Neuronal stem cell (in vitro differentiated cells): ENCODE results near the gene MTMR6.

ENCODE experiments used
- DNase-seq: peaks from one replicate; pipeline ENCODE4 v3.0.0-alpha.2; 2013; ENCODE audit warnings: low spot score
- H2AFZ ChIP-seq: one replicate; pipeline ENCODE4 v1.6.1; 2013; ENCODE audit warnings: mild to moderate bottlenecking, low read length, inconsistent platforms
- H2AK5ac ChIP-seq: 2 replicates; pipeline ENCODE4 v1.6.1; 2013; ENCODE audit warnings: low read depth, mild to moderate bottlenecking, inconsistent platforms, low read length, moderate library complexity, mixed read lengths
- H2BK120ac ChIP-seq: 2 replicates; pipeline ENCODE4 v1.6.1; 2013; ENCODE audit warnings: low read depth, mild to moderate bottlenecking, inconsistent platforms, low read length, moderate library complexity, mixed read lengths
- H2BK12ac ChIP-seq: one replicate; pipeline ENCODE4 v1.6.1; 2013; ENCODE audit warnings: low read length, inconsistent platforms
- H2BK15ac ChIP-seq: 2 replicates; pipeline ENCODE4 v1.6.1; 2013; ENCODE audit warnings: mild to moderate bottlenecking, low read length, inconsistent platforms, mixed read lengths
- H2BK5ac ChIP-seq: one replicate; pipeline ENCODE4 v1.6.1; 2013; ENCODE audit warnings: inconsistent platforms, mild to moderate bottlenecking, low read length, moderate library complexity
- H3K14ac ChIP-seq: one replicate; pipeline ENCODE4 v1.6.1; 2013; ENCODE audit warnings: low read length, inconsistent platforms
- H3K18ac ChIP-seq: 2 replicates; pipeline ENCODE4 v1.6.1; 2013; ENCODE audit warnings: low read length, inconsistent platforms
- H3K23ac ChIP-seq: 2 replicates; pipeline ENCODE4 v1.6.1; 2013; ENCODE audit warnings: low read depth, mild to moderate bottlenecking, mixed read lengths, low read length, inconsistent platforms; ENCODE audit not compliant: poor library complexity
- H3K27ac ChIP-seq: replicated peaks from 3 replicates; pipeline ENCODE4 v1.5.1; 2013; ENCODE audit warnings: low read length, inconsistent platforms
- H3K27me3 ChIP-seq, 3 experiments: 2 replicates each; pipeline ENCODE4 v1.6.1; 2013; ENCODE audit warnings: low read length in 3 of 3, mild to moderate bottlenecking in 2 of 3, inconsistent platforms in 1 of 3, low read depth in 1 of 3, mixed read lengths in 1 of 3, moderate library complexity in 1 of 3; ENCODE audit not compliant: control insufficient read depth in 3 of 3, insufficient read depth in 3 of 3
- H3K36me3 ChIP-seq, 2 donors: replicated peaks in 1 of 2; 2 replicates each; pipeline ENCODE4 v1.6.1; 2013; ENCODE audit warnings: low read length in 2 of 2; ENCODE audit not compliant: control insufficient read depth in 2 of 2, insufficient read depth in 2 of 2
- H3K4ac ChIP-seq: 2 replicates; pipeline ENCODE4 v1.6.1; 2013; ENCODE audit warnings: inconsistent platforms, mild to moderate bottlenecking, low read length, moderate library complexity
- H3K4me1 ChIP-seq, 2 donors: 1 replicate in 1 of 2; 2 replicates in 1 of 2; pipeline ENCODE4 v1.6.1; 2013; ENCODE audit warnings: low read length in 2 of 2, low read depth in 1 of 2; ENCODE audit not compliant: control insufficient read depth in 2 of 2, insufficient read depth in 1 of 2
- H3K4me2 ChIP-seq: one replicate; pipeline ENCODE4 v1.6.1; 2013; ENCODE audit warnings: mild to moderate bottlenecking, low read length, inconsistent platforms; ENCODE audit not compliant: insufficient read depth, poor library complexity, severe bottlenecking
- H3K4me3 ChIP-seq, 2 donors: 2 replicates each; pipeline ENCODE4 v1.5.1; 2013; ENCODE audit warnings: low read length in 2 of 2, mild to moderate bottlenecking in 2 of 2, inconsistent platforms in 1 of 2, moderate library complexity in 1 of 2
- H3K79me1 ChIP-seq: one replicate; pipeline ENCODE4 v1.6.1; 2013; ENCODE audit warnings: low read depth, mild to moderate bottlenecking, inconsistent platforms, low read length, moderate library complexity
- H3K9ac ChIP-seq: one replicate; pipeline ENCODE4 v1.6.1; 2013; ENCODE audit warnings: mild to moderate bottlenecking, low read depth, low read length, inconsistent platforms; ENCODE audit not compliant: poor library complexity
- H3K9me3 ChIP-seq, 2 donors: replicated peaks in 1 of 2; 2 replicates each; pipeline versions ENCODE3 to v1.6.1; 2013; ENCODE audit warnings: low read length in 2 of 2, mild to moderate bottlenecking in 2 of 2, inconsistent platforms in 1 of 2, low read depth in 1 of 2, mixed read lengths in 1 of 2, moderate library complexity in 1 of 2; ENCODE audit not compliant: control insufficient read depth in 2 of 2, insufficient read depth in 1 of 2
- H4K8ac ChIP-seq: one replicate; pipeline ENCODE4 v1.6.1; 2013; ENCODE audit warnings: low read depth, mild to moderate bottlenecking, inconsistent platforms, low read length, moderate library complexity
- H4K91ac ChIP-seq: one replicate; pipeline ENCODE4 v1.6.1; 2013; ENCODE audit warnings: low read length, low read depth, mild to moderate bottlenecking, inconsistent platforms; ENCODE audit not compliant: poor library complexity
- WGBS, 2 donors: extraction: QIAGEN DNeasy Blood & Tissue Kit; methylation state at CpG; one replicate each; pipeline ENCODE4 v1.1.7; 2013; ENCODE audit warnings: missing lambda C conversion rate in 2 of 2, mixed read lengths in 1 of 2; ENCODE audit not compliant: insufficient read length in 2 of 2, insufficient replicate concordance in 1 of 2; ENCODE audit errors: extremely low coverage in 2 of 2; 5-methylcytosine and 5-hydroxymethylcytosine counted together

The MTMR6 gene

DNA sequence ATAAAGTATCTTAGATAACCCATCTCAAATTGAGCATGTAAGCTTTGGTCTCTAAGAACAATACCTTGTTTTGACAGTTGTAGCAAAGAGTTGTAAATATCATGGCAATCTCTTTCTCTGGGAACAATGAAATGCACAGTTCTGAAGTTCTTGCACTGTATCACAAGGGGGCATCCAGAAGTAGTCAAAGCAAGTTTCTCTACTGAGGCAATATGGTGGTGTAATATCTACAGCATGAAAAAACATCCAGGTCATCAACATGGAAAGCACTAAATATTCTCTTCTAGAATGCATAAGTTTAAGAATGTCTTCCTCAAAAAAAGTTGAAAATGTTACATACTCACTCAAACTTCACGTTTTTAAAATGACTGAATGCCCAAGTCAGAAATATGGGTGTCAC lies 19.6 kb downstream of the MTMR6 start:
- no peaks in the 10 kb centered on the region for H3K27me3 ChIP-seq
- H2BK12ac ChIP-seq, result no peak overlapping the region
- no peak overlapping the region for H2BK5ac ChIP-seq
- no peaks in the 10 kb centered on the region for H3K79me1 ChIP-seq
- no peak overlapping the region for H3K4me3 ChIP-seq
- H3K23ac ChIP-seq, result no peak overlapping the region
- H3K9ac ChIP-seq, result no peak overlapping the region
- H4K91ac ChIP-seq, result no peak overlapping the region
- no peak overlapping the region for H3K4ac ChIP-seq
- no peak for DNase-seq
- no peak overlapping the region for H3K27ac ChIP-seq
- no peak overlapping the region for H2BK120ac ChIP-seq
- no peak overlapping the region for H2AK5ac ChIP-seq
- H2AFZ ChIP-seq, result no peak overlapping the region
- H3K36me3 ChIP-seq, result peaks cover 8 to 68% of the 10 kb centered on the region in 2 donors
- H3K9me3 ChIP-seq, result peaks cover 0 to 2% of the 10 kb centered on the region in 2 donors
- no CpG with 5 or more reads among the region's 1 CpG for WGBS, 2 donors
- no peak overlapping the region for H3K4me2 ChIP-seq
- no peak overlapping the region for H3K18ac ChIP-seq
- peaks cover 0 to 4% of the 10 kb centered on the region in 2 donors for H3K4me1 ChIP-seq
- no peak overlapping the region for H4K8ac ChIP-seq
- H3K14ac ChIP-seq, result no peak overlapping the region
- H2BK15ac ChIP-seq, result no peak overlapping the region

- Histone ChIP-seq H3K14ac (no peak overlapping the region), H3K4ac (no peak overlapping the region), H3K4me1 (peaks cover 0 to 4% of the 10 kb centered on the region in 2 donors), H3K4me3 (no peak overlapping the region), H3K27me3 (no peaks in the 10 kb centered on the region), H3K9ac (no peak overlapping the region), H2BK15ac (no peak overlapping the region), H2BK120ac (no peak overlapping the region), H2AK5ac (no peak overlapping the region), H3K23ac (no peak overlapping the region), H2BK12ac (no peak overlapping the region), H3K4me2 (no peak overlapping the region), H3K27ac (no peak overlapping the region), H3K36me3 (peaks cover 7 to 68% of the 10 kb centered on the region in 2 donors), H3K18ac (no peak overlapping the region), H3K9me3 (peaks cover 0 to 2% of the 10 kb centered on the region in 2 donors), H4K91ac (no peak overlapping the region), H2BK5ac (no peak overlapping the region), H4K8ac (no peak overlapping the region), H2AFZ (no peak overlapping the region), H3K79me1 (no peaks in the 10 kb centered on the region)
- WGBS, 2 donors, result no CpG with 5 or more reads among the region's 5 CpGs
- no peak for DNase-seq
Measured at GRCh38 chr13:25266706-25267105, 20.6 kb downstream of the MTMR6 start.

DNA sequence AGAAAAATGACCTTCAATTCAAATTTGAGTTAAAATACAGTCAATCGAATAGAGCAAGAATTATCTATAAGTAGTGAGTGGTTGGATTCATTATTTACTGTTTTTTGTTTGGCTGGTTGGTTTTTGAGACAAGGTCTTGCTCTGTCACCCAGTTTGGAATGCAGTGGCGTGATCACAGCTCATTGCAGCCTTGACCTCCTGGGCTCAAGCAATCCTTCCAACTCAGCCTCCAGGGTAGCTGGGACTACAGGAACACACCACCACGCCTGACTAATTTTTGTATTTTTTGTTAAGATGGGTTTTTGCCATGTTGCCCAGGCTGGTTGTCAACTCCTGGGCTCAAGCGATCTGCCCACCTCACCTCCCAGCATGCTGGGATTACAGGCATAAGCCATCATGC lies 25.0 kb downstream of the MTMR6 start:
- WGBS, 2 donors, result no CpG with 5 or more reads among the region's 4 CpGs
- Histone ChIP-seq H3K79me1 (no peaks in the 10 kb centered on the region), H3K4ac (no peak overlapping the region)

DNA sequence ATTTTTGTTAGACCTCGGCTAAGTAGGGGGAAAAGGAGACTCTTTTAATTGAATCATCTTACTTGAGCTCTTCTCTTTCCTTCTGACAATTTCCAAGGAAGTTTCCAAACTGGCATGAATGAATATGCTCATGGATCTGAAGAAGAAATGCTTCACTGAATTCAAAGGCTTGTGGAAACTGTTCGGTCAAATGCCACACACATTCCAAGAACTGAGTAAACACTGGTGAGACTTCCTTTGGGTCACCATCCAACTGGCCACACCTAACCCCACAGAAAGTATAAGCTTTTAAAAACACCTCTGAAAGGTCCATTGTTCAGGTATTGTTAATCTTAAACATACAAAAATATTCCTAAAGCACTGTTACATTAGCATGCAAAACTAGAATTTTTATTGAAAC lies 33.6 kb downstream of the MTMR6 start:
- H3K4me1 ChIP-seq, result no peaks in the 10 kb centered on the region
- no peak overlapping the region for H3K23ac ChIP-seq
- H3K4me2 ChIP-seq, result no peak overlapping the region
- peaks cover 0 to 78% of the 10 kb centered on the region in 2 donors for H3K36me3 ChIP-seq
- H4K8ac ChIP-seq, result no peak overlapping the region
- H4K91ac ChIP-seq, result no peak overlapping the region
- H3K27me3 ChIP-seq, result no peaks in the 10 kb centered on the region
- no peak overlapping the region for H2BK15ac ChIP-seq
- no CpG with 5 or more reads among the region's 2 CpGs for WGBS, 2 donors
- H3K27ac ChIP-seq, result no peak overlapping the region
- no peaks in the 10 kb centered on the region for H3K79me1 ChIP-seq
- H3K4ac ChIP-seq, result no peak overlapping the region
- H3K9ac ChIP-seq, result no peak overlapping the region
- H2AK5ac ChIP-seq, result no peak overlapping the region
- no peak overlapping the region for H2BK12ac ChIP-seq
- H2AFZ ChIP-seq, result no peak overlapping the region
- H2BK120ac ChIP-seq, result no peak overlapping the region
- H3K14ac ChIP-seq, result no peak overlapping the region
- H3K4me3 ChIP-seq, result no peak overlapping the region
- no peak overlapping the region for H2BK5ac ChIP-seq
- H3K9me3 ChIP-seq, result no peaks in the 10 kb centered on the region
- no peak overlapping the region for H3K18ac ChIP-seq
- DNase-seq, result no peak

More for the DNA sequence above, 25.0 kb downstream of the MTMR6 start:
- Histone ChIP-seq H3K4me3 (no peak overlapping the region), H3K23ac (no peak overlapping the region), H3K27me3 (no peaks in the 10 kb centered on the region), H3K9me3 (no peaks in the 10 kb centered on the region), H3K36me3 (peaks cover 7 to 87% of the 10 kb centered on the region in 2 donors), H2BK15ac (no peak overlapping the region), H2AFZ (no peak overlapping the region), H3K4me1 (no peaks in the 10 kb centered on the region), H4K91ac (no peak overlapping the region), H3K4me2 (no peak overlapping the region), H3K14ac (no peak overlapping the region), H3K27ac (no peak overlapping the region), H4K8ac (no peak overlapping the region), H2AK5ac (no peak overlapping the region), H3K18ac (no peak overlapping the region), H2BK120ac (no peak overlapping the region), H2BK12ac (no peak overlapping the region), H2BK5ac (no peak overlapping the region), H3K9ac (no peak overlapping the region)
- no peak for DNase-seq
